Measurements from ENCODE around the gene ABHD12.
A peak's percentile ranks its signal among the peaks of the same experiment; 100 is the strongest.
"Not testable (repeated sequence)": the region's sequence is repeated elsewhere in the genome, so short reads cannot be mapped to it uniquely, and the experiment has no call there.

The ABHD12 gene

DNA sequence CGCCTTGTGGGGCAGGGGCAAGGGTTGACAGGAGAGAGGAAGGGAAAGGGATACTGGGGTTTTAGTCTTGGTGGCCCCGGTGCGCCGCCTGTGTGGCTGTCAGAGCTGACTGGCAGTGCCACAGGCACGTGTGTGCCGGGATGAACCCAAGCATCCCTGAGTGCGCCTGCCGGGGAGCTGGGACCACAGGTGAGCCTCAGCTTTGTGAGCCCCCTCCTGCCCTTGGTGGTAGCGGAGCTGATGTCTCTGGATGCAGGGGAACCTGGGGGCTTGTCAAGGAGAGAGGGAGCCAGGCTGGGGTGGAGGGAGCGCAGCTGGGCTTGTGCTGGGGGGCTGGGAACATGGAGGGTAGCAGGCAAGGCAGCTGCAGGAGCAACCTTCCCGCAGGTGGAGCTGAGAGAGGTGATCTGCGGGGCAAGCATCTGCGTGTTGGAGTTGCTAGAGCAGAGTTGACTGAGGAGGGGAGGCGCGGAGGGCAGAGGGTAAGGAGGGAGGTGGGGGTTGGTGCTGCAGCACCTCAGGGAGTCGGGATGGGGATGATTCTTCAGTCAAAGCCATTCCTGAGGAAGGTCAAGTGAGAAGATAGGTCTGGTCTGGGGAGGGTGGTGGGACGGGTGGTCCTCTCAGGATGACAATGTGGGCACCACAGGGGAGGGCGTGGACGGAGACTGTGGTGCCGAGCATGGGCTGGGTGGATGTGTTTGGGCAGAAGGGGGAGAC is 114.7 kb downstream of the ABHD12 start:
- no peak for DNase-seq

DNA sequence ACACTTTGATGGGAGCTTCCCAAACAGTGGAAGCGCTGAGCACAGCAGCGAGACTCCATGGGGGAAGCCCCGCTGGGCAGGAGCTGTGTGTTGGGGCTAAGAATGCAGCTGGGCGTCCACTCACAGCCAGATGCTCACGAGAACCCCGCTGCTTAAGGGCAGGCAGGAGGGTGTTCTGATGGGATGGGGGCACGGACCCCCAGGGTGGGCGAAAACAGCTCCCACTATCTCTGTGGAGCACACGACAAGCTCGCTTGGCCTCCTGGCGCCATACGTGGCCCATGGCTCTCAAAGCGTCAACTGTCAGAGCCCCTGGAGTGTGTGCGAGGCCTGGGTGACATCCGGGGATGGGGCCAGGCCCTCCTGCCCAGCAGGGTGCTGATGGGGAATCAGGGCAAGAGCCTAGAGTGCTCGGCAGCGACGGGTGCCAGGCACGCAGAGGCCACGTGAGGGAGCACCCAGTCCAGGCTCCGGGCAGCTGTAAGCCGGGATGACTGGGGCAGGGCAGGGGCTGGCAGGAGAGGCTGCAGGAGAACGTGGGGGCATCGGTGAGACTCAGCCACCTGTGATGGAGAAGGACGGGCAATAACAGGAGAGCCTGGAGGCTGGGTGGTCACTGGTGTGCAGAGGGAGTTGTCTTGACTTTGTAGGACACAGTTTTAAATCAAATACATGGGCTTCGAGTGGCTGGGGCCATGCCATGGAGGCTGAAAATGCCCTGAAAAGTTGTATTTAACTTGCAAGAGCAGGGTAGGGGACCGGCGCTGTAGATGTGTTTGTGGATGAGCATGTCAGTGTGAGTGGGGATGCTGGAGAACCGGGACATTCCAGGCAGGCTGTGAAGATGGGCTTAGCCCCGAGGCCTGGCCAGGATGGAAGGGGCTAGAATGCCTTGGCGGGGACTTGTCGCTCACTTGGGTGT is 115.5 kb downstream of the ABHD12 start:
- DNase-seq = no peak

DNA sequence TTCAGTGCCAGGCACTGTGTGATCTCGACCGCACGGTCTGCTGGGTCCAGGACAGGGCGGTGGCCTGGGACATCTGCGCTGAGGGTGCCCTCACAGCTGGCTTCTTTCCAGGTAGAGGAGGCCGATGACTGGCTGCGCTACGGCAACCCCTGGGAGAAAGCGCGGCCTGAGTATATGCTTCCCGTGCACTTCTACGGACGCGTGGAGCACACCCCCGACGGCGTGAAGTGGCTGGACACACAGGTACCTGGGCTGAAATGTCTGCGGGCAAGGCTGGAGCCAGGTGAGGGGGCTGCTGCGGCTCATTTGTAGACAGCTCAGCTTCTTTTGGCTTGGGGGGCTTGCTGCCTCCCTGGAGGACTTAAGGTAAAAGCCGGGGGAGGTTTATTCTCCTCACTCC is 116.2 kb downstream of the ABHD12 start:
- no peak for DNase-seq

DNA sequence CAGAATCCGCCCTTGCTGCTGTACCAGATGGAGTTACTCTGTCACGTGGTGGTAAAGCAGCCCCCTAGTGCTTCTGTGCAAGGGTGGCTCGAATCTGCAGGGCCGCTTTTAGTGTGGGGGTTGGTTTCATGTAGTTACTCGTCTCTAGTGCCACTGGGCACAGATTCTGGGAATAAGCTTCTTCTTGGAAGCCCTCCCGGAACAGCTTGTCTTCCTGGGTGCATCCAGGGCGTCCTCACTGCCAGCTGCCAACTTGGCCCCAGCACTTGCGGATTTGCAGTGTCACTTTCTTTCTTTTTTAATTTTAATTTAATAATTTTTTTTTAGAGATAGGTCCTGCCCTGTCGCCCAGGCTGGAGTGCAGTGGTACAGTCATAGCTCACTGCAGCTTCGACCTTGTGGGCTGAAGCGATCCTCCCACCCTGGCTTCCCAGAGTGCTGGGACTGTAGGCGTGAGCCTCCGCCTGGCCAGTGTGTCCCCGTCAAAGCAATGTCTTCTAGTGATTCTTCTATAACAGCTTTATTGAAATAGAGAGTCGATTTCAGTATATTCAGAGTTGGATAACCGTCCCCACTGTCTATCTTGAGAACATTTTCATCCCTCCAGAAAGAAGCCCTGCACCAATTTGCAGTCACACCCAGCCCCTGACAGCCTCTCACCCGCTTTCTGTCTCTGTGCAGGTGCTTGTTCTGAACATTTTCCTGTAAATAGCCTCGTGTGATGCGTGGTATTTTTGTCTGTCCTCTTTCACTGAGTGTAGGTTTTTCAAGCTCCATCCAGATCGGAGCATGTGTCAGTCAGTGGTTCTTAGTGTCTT is 116.9 kb downstream of the ABHD12 start:
- DNase-seq = no peak

DNA sequence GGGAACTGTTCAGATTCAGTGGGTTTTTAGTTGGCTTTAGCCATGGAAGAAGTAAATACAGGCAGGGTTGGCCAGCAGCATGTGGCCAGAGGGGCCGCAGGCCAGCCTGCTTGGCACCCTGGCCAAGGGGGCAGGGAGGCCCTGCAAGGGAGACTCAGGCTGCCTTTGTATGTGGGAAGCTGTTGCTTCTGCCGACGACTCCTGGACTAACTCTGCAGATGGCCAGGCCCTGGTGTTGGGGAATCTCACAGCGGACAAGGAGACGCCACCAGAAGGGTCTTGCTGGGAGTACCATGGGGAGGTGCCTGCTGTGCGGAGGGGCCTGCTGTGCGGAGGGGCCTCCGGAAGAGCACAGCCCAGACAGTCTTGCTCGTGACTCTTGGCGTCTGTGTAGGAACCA is 117.6 kb downstream of the ABHD12 start:
- no peak for DNase-seq

DNA sequence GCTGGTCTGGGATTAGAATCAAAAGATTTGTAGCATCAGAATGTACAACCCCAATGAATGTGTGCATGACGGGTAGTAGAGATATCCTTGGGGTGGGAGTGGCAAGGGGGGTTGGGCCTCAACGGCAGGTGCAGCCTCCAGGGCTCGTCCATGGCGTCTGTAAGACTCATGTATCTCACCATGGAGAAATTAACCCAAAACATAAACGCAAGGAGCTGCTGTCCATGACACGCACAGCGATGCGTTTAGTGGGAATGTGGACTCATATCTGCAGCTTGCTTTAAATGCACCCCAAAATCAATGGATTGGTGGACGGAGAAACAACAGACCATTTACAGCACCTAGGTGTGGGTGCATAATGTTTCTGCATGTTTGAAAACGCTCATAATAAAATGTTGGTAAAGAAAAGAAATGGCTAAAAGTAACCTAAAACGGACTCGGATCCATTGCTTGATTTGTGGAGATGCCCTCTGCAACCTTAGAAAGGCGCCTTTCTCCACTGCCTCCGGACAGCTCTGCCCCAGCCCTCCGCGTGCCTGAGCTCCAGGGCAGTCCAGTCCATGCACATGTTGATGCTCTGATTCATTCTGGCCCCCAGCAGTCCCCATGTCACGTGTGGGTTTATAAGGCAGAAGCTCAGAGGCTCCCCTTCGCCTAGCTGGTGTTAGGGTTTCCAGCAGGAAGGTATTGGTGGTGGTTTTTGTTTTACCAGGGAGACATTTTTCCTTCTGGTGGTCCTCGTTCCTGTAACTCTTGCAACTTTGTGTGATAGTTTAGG is 118.2 kb downstream of the ABHD12 start:
- no peak for DNase-seq

DNA sequence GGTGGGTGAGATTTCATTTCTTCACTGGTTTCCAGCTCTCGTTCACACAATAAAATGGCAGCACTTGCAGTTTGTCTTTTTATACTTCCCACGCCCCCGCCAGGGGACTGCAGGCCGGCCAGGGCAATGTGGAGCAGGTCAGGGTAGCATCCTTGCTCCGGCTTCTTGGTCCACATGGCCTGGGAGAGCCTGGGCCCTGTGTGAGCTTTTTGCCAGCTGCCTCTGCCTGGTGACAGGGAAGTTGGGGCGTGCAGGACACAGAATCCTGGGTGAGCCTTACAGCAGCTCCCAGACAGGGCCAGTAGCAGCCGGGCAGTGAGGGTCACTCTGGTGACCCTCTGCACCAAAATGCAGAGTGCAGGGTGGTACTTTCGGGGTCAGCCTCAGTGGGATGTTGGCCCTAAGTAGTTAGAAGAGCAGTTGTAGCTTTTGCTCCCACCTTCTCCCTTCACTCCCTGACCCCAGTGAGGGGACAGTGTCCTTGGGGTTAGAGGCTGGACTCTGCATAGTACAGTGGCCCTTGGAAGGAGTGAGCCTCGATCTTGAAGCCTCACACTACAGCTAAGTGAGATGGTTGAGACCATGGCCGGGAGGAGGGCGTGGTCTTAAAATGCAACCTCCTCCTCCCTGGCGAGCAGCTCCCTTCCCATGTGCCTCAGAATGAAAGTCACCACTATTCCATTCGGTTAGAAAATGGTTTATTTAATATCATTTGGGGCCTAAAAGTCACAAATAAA is 119.0 kb downstream of the ABHD12 start:
- DNase-seq = no peak

DNA sequence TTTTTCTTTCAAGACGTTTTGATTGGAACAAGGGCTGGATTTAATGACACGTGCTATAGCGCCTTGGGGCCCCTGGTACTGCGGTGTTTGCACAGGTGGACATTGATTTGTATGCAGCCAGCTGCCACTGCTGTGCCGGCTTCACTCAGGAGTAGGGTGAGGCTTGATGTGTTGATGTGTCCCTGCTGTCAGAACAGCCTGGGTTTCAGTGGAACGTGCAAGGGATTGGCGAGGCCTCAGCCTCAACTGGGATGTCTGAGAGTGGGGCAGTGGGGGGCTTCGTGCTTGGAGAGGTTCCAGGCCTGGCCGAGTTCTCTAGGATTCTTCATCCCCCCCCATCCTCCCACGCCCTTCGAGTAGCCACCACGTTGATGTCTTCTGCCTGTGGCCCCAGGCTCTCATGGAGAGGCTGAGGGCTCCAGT is 119.8 kb downstream of the ABHD12 start:
- DNase-seq = peak; percentile 92

DNA sequence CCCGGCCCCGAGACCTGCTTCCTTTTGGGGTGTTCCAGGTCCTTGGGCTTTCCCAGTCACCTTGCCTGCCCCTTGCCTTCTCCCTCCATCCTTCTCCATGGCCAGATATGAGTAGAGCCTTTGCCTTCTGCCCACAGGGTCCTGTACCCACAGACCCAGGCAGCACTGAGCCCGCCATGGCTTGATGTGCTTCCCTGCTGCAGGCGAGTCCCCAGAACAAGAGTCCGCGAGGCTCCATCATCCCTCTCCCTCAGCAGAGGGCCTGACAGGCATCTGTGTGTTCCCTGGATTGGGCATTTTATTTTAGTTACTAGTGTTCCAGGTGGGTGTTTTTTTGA is 120.8 kb downstream of the ABHD12 start:
- no peak for DNase-seq

DNA sequence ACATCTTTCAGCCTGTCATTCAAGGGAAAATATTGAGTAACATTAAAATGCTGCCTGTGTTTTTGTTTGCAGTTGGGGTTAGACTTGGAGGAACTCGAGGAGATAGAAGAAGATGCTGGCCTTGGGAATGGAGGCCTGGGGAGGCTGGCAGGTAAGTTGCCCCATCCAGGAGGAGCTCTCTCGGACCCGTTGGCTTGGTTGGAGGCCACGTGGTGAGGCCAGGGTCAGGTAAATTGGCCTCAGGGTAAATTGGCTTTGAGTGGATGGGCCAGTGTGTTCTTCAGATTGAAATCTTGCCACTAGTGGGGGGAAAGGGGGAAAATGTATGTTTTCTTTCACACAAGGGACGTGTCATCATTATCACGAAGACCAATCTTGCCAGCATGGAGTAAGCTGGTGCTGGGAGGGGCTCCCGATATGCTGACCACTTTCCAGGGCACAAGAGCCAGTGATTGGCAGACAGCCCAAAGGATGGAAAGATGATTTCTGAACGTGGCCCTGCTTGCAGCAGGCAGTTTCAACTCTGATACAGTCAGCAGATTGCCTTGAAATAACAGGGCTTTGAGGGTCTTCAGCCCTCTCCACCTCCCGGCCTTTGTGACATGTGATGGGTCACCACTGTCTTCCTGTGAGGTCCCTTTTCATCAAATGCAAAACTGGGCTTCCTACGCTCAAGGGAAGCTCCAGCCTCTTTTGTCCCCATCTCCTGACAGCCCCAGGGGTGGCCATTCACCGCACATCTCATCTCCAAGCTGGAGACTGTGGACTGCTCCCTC is 121.4 kb downstream of the ABHD12 start:
- DNase-seq = no peak

DNA sequence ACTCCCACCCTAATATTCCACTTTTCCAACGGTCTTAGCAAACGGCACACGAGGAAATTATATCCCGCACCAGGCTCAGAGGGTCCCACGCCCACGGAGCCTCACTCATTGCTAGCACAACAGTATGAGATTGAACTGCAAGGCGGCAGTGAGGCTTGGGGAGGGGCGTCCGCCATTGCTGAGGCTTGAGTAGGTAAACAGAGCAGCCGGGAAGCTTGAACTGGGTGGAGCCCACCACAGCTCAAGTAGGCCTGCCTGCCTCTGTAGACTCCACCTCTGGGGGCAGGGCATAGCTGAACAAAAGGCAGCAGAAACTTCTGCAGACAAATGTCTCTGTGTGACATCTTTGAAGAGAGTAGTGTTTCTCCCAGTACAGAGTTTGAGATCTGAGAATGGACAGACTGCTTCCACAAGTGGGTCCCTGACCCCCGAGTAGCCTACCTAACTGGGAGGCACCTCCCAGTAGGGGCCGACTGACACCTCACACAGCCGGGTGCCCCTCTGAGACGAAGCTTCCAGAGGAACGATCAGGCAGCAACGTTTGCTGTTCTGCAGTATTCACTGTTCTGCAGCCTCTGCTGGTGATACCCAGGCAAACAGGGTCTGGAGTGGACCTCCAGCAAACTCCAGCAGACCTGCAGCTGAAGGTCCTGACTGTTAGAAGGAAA is 129.7 kb downstream of the ABHD12 start:
- DNase-seq = not testable (repeated sequence)

DNA sequence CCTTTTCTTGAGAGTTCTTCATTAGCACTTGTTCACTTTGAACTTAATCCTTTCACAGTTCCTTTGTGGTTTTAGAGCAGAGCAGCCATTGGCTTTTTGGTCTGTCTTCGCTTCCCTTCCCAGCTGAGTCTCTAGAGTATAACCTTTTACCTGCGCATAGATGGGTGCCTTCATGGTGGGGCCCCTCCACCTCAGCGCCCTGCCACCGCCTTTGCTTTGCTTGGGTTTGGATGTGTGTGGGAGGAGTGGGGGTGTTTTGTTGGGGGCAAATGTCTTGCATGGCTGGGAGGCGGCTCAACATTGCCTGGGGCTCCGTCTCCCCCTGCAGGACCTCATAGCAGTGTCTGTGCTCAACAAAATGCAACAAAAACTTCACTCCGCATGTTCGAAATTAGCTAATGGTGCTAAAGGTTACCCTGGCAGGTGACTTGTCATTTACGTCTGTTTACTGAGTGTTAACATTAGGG is 130.8 kb downstream of the ABHD12 start:
- no peak for DNase-seq

DNA sequence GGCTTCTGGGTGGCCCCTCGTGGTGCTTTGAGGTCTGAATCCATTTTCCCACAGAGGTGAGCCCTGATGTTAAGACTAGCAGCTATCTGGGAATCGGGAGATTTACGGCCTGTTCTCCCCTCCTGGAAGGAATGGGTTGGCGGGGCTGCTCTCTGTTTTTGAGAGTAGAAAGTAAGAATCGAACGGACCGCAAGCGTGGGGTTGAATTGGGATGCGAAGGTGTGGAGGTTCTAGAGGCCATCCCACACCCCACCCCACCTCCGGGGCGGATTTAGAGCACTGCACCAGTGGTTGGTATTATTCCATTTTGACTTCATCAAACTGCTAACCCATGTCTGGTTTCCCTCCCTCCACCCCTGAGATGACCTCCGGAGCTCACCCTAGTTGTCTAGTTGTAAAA is 131.3 kb downstream of the ABHD12 start:
- DNase-seq = no peak

DNA sequence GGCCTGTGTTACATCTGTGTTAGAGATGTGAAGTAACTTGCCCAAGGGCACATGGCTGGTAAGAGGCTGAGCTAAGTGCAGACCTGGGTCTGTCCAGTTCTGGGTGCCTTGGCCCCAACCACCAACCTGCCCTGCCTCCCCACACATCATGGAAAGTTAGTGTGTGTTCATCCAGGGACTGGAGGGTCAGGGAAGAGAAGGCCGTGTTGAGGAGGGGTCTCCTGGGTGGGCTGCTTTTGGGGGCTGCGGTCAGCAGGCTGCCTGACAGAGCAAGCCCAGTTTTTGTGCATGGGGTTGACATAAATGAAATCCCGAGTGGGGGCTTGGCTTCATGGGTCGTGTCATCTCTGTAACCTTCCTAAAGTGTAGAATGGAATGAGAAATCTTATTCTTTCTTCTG is 131.8 kb downstream of the ABHD12 start:
- DNase-seq = no peak

DNA sequence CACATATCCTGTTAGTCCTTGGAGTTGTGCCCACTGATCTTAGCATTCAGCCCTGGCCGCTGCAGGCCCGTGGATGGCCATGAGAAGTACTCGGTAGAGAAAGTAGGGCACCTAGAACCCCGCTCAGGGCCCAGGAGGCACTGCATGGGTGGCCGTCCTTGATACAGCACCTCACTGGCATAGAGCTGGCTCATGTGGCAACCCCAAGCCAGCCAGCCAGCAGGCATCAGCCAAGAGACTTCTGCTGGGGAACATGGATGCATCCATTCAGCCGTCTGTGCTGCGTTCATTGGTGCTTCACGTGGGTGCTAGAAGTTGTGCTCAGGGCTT is 132.2 kb downstream of the ABHD12 start:
- DNase-seq = no peak

DNA sequence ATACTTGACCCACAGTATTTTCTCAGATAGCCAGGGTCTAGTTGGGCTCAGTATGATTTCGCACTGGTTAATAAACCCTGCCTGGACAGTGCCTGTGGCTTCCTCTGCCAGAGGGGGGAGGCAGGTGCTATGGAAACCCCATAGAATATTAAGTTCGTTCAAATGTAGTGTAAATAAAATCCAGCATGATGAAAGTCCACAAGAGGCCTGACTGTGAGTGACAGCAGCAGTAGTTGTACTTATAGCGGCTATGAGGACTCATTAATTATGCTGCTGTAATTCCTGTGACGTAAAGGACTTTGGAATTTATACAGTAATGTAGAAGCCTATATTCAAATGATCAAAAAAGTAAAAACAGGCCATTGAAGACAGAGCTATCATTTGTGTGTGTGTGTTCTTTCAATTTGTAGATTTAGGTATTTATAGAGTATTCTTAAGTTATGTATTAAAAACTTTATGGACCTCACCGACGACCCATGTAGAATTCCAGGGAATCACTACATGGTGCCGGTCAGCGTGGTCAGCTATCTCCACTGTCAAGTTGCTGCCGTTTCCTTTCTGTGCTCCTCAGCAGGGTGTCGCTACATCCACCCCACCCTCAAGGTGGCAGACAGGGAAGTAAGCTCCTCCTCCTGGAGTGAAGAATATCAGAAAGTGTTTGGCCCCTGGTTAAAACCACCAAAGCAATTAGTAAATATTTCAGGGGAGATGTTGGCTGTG is 132.7 kb downstream of the ABHD12 start:
- DNase-seq = peak; percentile 82

DNA sequence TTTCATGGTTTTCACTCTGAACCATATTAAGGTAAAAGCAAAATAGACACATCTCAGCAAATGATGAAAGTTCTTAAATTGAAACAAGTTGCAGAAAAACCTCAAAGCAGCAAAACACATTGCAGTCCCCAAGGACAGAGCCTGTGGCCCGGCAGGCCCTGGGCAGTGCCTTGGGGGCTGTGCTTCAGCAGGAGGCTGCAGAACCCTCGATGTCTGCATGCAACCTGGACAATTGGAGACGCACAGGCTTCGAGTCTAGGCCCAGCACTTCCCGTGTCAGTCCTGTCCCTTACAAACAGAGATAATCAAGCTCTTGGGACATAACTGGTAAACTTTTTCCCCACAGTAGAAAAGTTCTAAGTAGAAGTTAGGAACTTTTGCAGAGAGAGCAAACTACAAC is 133.5 kb downstream of the ABHD12 start:
- DNase-seq = no peak

DNA sequence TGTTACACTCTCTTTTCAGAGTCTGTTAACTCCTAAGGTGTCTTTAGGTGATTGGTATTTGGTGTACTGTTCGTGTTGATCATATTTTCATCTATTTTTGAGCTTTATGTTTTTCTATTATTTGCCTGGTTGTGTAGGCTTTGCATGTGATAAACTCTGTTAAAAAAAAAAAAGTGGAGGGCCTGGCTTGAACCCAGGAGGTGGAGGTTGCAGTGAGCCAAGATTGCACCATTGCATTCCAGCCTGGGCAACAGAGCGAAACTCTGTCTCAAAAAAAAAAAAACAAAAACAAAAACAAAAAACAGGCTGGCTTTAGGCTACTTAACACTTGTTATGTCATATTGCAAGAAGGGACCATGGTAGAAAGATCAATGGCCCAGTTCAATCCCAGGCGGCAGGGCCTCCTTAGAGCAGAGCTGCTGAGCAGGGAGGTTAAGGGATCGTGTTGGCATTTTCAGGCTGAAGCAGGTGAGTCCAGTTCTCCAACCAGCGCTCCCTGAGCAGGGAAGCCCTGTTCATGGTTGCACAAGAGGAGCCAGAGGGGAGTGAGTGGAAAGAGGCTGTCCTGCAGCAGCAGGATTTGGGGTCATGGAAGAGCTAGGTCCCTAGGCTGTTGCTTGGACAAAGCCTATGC is 134.3 kb downstream of the ABHD12 start:
- no peak for DNase-seq

DNA sequence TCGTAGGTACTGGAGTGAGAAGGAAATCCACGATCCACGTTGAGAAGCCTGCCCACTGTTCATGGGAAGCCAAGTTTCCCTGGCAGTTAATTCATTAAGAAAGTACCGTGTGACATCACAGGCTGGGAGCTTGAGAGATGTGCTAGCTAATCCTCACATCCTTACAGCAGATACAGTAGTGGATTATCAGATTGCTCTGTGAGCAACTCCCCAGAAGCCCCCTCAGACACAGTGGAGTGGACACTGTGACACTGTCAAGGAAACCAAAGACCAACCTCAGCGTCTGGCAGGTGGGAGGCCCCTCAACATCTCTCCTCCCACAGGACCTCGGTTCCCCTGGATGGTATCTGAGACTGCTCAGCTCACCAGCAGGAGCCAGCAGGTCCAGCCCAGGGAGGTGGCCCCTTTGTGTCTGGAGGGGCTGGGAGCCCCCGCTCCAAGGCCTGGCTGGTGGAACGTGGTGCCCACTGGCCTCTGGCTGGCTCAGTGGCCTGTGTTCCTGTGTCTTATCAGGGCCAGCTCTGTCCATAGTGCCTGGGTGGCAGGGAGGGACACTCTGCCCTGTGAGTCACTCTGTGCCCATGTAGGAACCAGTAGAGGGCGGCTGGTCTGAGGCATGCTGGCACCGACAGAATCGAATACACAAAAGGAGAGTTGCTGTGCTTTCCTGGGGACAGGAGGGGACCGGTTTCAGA is 135.5 kb downstream of the ABHD12 start:
- no peak for DNase-seq

All from NCI-H510A treated with DMSO at 0.1 percent for 48 hours (cell line).